Activated B cell treated with CpG ODN at 0.5 μM for 24 hours (primary cell): ENCODE results near the gene PLCL2. TPM values are rescaled to one million over a fixed set of nuclear protein-coding genes. Genes with fewer than 3 reads are reported as not detected.
A peak's percentile ranks its signal among the peaks of the same experiment; 100 is the strongest.

Experiments
- ATAC-seq: fragments of 200-7000 bp; cut with Tn5 transposase; one replicate; pipeline ENCODE4 v1.10.0; 2021; ENCODE audit warnings: low read depth, mild to moderate bottlenecking, moderate library complexity
- CTCF ChIA-PET: fragments of 350-600 bp; sonication (Branson Sonifier 250); formaldehyde crosslinking; loops from one replicate; lab custom pipeline; 2021; ENCODE audit warnings: antibody characterized with exemption; lab: Charles Lee
- POLR2A ChIA-PET: fragments of 350-600 bp; sonication (Branson Sonifier 250); formaldehyde crosslinking; loops from one replicate; lab custom pipeline; 2021; ENCODE audit warnings: antibody characterized with exemption; lab: Charles Lee
- DNase-seq: peaks from one replicate; pipeline ENCODE4 v3.0.0; 2022
- H3K27ac Mint-ChIP-seq: one replicate; pipeline ENCODE4 v1.8.0; 2020; ENCODE audit warnings: mixed read lengths
- H3K27me3 Mint-ChIP-seq: one replicate; pipeline ENCODE4 v1.8.0; 2021; ENCODE audit warnings: mixed read lengths
- H3K36me3 Mint-ChIP-seq: one replicate; pipeline ENCODE4 v1.8.0; 2021; ENCODE audit warnings: low read depth, mixed read lengths
- H3K4me1 Mint-ChIP-seq: one replicate; pipeline ENCODE4 v1.8.0; 2021; ENCODE audit warnings: mixed read lengths
- H3K4me3 Mint-ChIP-seq: one replicate; pipeline ENCODE4 v1.8.0; 2020; ENCODE audit warnings: mild to moderate bottlenecking, mixed read lengths
- H3K9me3 Mint-ChIP-seq: one replicate; pipeline ENCODE4 v1.8.0; 2020; ENCODE audit warnings: mixed read lengths
- CTCF ChIP-seq: fragments of 200-600 bp; IDR thresholded peaks from one replicate; pipeline ENCODE4 v1.8.0; 2022; ENCODE audit warnings: antibody characterized with exemption, mild to moderate bottlenecking
- intact Hi-C: fragments of 100-400 bp; cut with micrococcal nuclease; formaldehyde crosslinking; loops from one replicate; pipeline ENCODE4 v1.15.1; 2024
- total RNA-seq: library from RNA; stranded (reverse); gene quantifications from 2 replicates; pipeline ENCODE4 v1.2.3, GENCODE V29; 2022

Gene PLCL2
- total RNA-seq, 1 donor from 2014 or later: 40.0 TPM

- Mint-ChIP-seq H3K27ac (no peak overlapping the region), H3K36me3 (no peaks in the 10 kb centered on the region), H3K9me3 (no peaks in the 10 kb centered on the region), H3K4me3 (no peak overlapping the region), H3K4me1 (peaks cover 39% of the 10 kb centered on the region), H3K27me3 (no peaks in the 10 kb centered on the region)
- no peak for TF ChIP-seq CTCF
- DNase-seq: no peak
- intact Hi-C loops: no loop called here
- POLR2A ChIA-PET: interaction anchor here (0.6 to 1.9 kb wide), 3 partner anchors 36 to 883 kb away, joined by 4 to 10 read pairs (median 6); partner anchors contain the start of gene PLCL2
- CTCF ChIA-PET: no interaction called here
- no peak for ATAC-seq
Measured at GRCh38 chr3:16848007-16848406, 36.7 kb upstream of the PLCL2 start.

- Mint-ChIP-seq H3K36me3 (no peaks in the 10 kb centered on the region), H3K9me3 (no peaks in the 10 kb centered on the region), H3K27me3 (no peaks in the 10 kb centered on the region), H3K4me1 (peaks cover 27% of the 10 kb centered on the region), H3K27ac (peak overlapping the region; percentile 78), H3K4me3 (peak overlapping the region; percentile 65)
- ATAC-seq (peak; percentile 98), DNase-seq (peak; percentile 39)
- ChIA-PET CTCF (interaction anchor here (0.6 kb wide), 1 partner anchor 20 kb away, joined by 3 read pairs; no protein-coding TSS in a partner anchor), POLR2A (interaction anchor here (0.7 to 1.9 kb wide), 5 partner anchors 9 to 1583 kb away, joined by 3 to 9 read pairs (median 5); partner anchors contain the start of gene PLCL2)
- intact Hi-C loops: no loop called here
- TF ChIP-seq CTCF: no peak
Measured at GRCh38 chr3:16849229-16849628, 35.5 kb upstream of the PLCL2 start.

GRCh38 chr3:16849795-16850194, 35.0 kb upstream of the PLCL2 start:
- H3K4me3 Mint-ChIP-seq: peak overlapping the region; percentile 65
- intact Hi-C loops: no loop called here

GRCh38 chr3:16855497-16855896, 29.3 kb upstream of the PLCL2 start:
- POLR2A ChIA-PET: no interaction called here
- no peak overlapping the region for H3K4me3 Mint-ChIP-seq
- ATAC-seq (no peak), DNase-seq (no peak)
- intact Hi-C loops: no loop called here
- no peaks in the 10 kb centered on the region for H3K4me1 Mint-ChIP-seq
- no peaks in the 10 kb centered on the region for H3K36me3 Mint-ChIP-seq
- H3K9me3 Mint-ChIP-seq: no peaks in the 10 kb centered on the region
- TF ChIP-seq CTCF: no peak
- CTCF ChIA-PET: no interaction called here
- H3K27ac Mint-ChIP-seq: no peak overlapping the region
- H3K27me3 Mint-ChIP-seq: no peaks in the 10 kb centered on the region

More at GRCh38 chr3:16849795-16850194, 35.0 kb upstream of the PLCL2 start:
- ATAC-seq (peak; percentile 41), DNase-seq (no peak)
- ChIA-PET POLR2A (interaction anchor here (0.9 to 1.9 kb wide), 4 partner anchors 9 to 40 kb away, joined by 3 to 9 read pairs (median 5); partner anchors contain the start of gene PLCL2), CTCF (no interaction called here)
- TF ChIP-seq CTCF: no peak
- Mint-ChIP-seq H3K9me3 (no peaks in the 10 kb centered on the region), H3K27ac (peak overlapping the region; percentile 78), H3K27me3 (no peaks in the 10 kb centered on the region), H3K36me3 (no peaks in the 10 kb centered on the region), H3K4me1 (peaks cover 26% of the 10 kb centered on the region)

- no peaks in the 10 kb centered on the region for H3K4me1 Mint-ChIP-seq
- CTCF ChIA-PET: no interaction called here
- no peak overlapping the region for H3K4me3 Mint-ChIP-seq
- no peaks in the 10 kb centered on the region for H3K9me3 Mint-ChIP-seq
- ATAC-seq (no peak), DNase-seq (no peak)
- POLR2A ChIA-PET: no interaction called here
- no peak overlapping the region for H3K27ac Mint-ChIP-seq
- no peaks in the 10 kb centered on the region for H3K27me3 Mint-ChIP-seq
- intact Hi-C loops: no loop called here
- no peak for TF ChIP-seq CTCF
- H3K36me3 Mint-ChIP-seq: no peaks in the 10 kb centered on the region
Measured at GRCh38 chr3:16860234-16860633, 24.5 kb upstream of the PLCL2 start.
